NCI-H526 treated with DMSO at 0.1 percent for 48 hours (cell line): Measurements from ENCODE around the gene SORCS2.

ENCODE experiments used
- DNase-seq: peaks from one replicate; lab custom pipeline; 2025; lab: John Stamatoyannopoulos, UW

Gene SORCS2

DNA sequence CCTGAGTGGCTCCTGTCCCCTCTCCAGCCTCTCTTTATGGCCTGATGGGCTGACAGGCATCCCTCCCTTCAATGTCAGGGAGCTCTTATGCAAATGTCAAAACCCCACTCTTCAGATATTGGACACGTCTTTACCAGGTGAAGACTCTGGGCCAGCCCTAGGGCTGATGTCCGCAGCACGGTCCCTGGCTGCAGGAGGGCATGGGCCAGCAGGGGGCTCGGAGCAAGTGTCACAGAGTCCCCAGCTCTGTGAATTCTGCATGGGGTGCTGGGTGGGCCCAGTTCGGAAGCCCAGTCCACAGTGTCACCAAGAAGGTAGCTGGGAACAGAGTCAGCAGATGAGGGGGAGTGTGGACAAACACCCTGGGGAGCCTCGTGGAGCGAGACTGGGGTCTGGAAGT is 282.0 kb downstream of the SORCS2 start:
- DNase-seq, result no peak

GRCh38 chr4:7475207-7475606 is 282.9 kb downstream of the SORCS2 start:
- no peak for DNase-seq

GRCh38 chr4:7476820-7477219 is 284.5 kb downstream of the SORCS2 start:
- DNase-seq, result no peak

GRCh38 chr4:7477695-7478094 is 285.4 kb downstream of the SORCS2 start:
- no peak for DNase-seq

DNA sequence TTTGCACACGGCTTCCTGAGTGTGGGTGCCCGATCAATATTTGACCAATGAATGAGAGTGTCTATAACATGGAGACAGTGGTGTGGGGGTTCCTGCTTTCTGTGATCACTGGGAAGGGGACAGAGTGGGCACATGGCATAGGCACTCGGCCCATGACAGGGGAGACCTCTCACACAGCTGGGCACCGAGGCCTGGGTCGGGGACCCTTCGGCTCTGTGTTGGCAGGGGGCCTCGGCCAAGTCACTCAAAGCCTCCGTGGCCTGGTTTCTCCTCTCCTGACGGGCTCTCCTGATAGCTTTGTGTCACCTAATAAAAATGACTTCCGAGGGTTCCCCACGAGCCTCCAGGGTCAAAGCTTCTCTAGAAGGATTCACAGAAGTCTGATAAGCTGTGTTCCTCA is 286.3 kb downstream of the SORCS2 start:
- DNase-seq, result no peak

- no peak for DNase-seq
These were observed 288.1 kb downstream of the SORCS2 start for GRCh38 chr4:7480423-7480822.

GRCh38 chr4:7481227-7481626 is 288.9 kb downstream of the SORCS2 start:
- DNase-seq, result no peak

- DNase-seq, result no peak
These were observed 292.8 kb downstream of the SORCS2 start for GRCh38 chr4:7485096-7485495.

DNA sequence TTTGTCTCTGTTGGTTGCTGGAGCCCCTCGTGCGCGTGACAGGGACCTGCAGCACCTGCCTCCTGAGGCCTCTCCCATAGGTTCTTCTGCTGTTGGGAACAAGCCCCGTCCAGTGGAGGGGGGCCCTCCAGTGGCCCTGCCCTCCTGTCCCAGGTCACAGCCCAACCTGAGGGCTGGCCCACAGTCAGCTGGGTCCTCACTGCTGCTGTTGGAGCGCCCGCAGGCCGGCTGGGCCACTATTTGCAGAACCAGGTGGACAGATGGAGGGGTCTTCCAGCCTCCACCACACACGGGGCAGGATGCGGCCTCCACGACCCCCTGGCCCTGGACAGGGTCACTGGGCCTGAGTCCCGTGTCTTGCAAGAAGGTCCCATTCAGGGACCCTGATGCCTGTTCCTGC is 293.8 kb downstream of the SORCS2 start:
- DNase-seq, result no peak

DNA sequence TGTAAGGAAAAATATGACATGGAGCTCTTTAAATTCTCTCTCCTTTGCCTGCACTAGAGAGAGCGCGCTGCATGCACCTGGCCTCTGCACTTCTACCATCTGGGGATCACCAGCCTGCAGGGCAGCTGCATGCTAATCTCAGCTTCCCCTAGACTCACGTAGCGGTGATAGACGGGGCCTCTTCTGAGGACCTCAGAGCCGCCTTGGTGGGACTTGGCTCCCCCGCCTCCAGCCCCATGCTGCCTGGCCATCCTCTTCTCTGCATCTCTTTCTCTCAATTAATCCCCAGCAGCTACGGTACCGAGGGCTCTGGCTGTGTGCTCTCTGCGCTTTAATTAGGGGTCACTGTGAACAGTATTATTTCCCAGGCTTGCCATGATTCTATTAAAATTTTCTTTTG is 295.2 kb downstream of the SORCS2 start:
- no peak for DNase-seq

GRCh38 chr4:7487998-7488671 is 295.8 kb downstream of the SORCS2 start:
- no peak for DNase-seq

DNA sequence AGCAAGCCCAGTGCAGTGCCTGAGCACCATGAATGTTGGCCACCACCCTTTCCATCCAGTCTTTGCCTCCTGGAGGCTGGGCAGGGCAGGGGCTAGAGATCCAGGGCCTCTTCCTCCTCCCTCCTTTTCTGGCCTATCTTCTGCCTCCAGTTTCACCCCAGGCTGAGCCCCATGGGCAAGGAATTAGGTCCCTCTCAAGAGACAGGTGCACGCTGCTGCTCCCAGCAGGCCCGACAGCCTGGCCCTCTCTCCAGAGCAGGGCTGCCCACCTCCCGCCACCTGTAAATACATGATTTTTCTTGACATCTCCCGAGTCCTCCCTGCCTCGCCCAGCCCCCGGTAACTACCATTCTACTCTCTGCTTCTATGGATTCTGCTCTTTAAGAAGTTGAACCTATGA is 299.6 kb downstream of the SORCS2 start:
- no peak for DNase-seq

- DNase-seq, result no peak
These were observed 306.3 kb downstream of the SORCS2 start for GRCh38 chr4:7498446-7499200.

GRCh38 chr4:7499661-7500060 is 307.3 kb downstream of the SORCS2 start:
- no peak for DNase-seq

- no peak for DNase-seq
These were observed 308.1 kb downstream of the SORCS2 start for GRCh38 chr4:7500404-7500803.

DNA sequence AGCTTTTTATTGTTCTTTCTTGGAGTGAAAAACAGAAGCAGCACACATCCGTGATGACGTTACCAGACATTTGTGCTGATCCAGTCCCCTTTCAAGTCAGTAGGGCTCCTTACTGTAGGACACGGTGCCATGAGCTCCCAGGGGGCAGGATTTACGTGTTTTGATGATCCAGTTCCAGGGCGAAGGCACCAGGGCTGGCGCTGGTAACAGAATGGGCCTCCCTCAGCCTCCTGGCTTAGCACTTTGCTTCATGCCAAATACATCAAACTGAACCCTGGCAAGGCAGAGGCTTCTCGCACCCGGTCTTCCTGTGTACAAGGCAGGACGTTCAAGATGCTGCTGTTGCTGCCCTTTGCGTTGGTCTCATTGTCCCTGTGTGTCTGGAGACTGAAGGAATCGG is 309.0 kb downstream of the SORCS2 start:
- no peak for DNase-seq

GRCh38 chr4:7501873-7502272 is 309.5 kb downstream of the SORCS2 start:
- DNase-seq, result no peak

- DNase-seq, result no peak
These were observed 311.4 kb downstream of the SORCS2 start for GRCh38 chr4:7503559-7504249.

- DNase-seq, result no peak
These were observed 313.0 kb downstream of the SORCS2 start for GRCh38 chr4:7505116-7505900.

- no peak for DNase-seq
These were observed 313.8 kb downstream of the SORCS2 start for GRCh38 chr4:7506119-7506518.

- no peak for DNase-seq
These were observed 314.2 kb downstream of the SORCS2 start for GRCh38 chr4:7506572-7506971.

DNA sequence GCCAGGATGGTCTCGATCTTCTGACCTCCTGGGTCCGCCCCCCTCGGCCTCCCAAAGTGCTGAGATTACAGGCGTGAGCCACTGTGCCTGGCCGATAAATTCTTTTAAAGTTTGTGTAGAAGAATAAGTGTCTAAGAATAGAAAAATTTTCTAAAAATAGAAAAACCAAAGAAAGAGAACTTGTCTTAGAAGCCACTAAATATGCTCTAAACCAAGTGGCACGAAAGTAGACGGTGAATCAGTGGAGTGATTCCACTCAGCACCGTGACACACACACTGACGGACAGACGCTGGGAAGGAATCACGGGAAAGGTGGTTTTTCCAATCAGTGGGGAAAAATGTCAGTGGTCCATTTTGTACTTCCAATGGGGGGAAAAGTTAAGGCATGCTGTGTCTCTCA is 315.0 kb downstream of the SORCS2 start:
- DNase-seq, result no peak
